Measurements from ENCODE around the gene DIAPH1. TPM values are rescaled to one million over a fixed set of nuclear protein-coding genes. Genes with fewer than 3 reads are reported as not detected.

Gene DIAPH1
- total RNA-seq, 1 donor from 2014 or later: 20.4 TPM

DNA sequence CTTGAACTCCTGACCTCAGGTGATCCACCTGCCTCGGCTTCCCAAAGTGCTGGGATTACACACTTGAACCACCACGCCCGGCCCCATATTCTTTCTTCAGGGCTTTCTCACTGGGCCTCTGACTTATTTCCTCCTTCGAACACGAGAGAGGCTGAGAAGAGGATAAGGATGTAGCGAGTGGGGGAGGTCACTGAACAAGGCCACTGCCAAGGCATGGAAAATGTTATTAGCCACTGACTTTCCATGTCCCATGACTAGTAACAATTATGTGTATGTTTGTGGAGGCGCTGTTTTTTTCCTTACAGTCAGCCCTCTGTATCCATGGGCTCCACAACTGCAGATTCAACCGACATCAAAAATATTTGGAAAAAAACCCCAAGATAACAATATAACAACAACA, 44.7 kb upstream of the DIAPH1 start:
- peaks cover 20% of the 10 kb centered on the region for H3K36me3 Mint-ChIP-seq
- peaks cover 3% of the 10 kb centered on the region for H3K27me3 Mint-ChIP-seq (ENCODE audit: insufficient read depth, low read depth)
- Histone ChIP-seq H3K27me3 (no peaks in the 10 kb centered on the region), H2AFZ (replicated peaks) (no peak overlapping the region), H3K9me3 (ENCODE audit: low read depth) (no peaks in the 10 kb centered on the region), H3K4me2 (no peak overlapping the region), H3K36me3 (peaks cover 3% of the 10 kb centered on the region), H3K9ac (no peak overlapping the region), H3K27ac (no peak overlapping the region), H3F3A (ENCODE audit: low read depth) (peaks cover 7% of the 10 kb centered on the region), H4K20me1 (ENCODE audit: low read depth) (no peaks in the 10 kb centered on the region), H3K4me1 (no peaks in the 10 kb centered on the region), H3K4me3 (no peak overlapping the region), H3K79me2 (ENCODE audit: low read depth) (no peaks in the 10 kb centered on the region)
- peaks cover 5% of the 10 kb centered on the region for H3K4me1 Mint-ChIP-seq
- no peak overlapping the region for H3K4me3 Mint-ChIP-seq
- no peak for DNase-seq (ENCODE audit: low spot score)
- TF ChIP-seq EZH2 (IDR thresholded peaks at IDR 0.05): no peak
- no peak for TF ChIP-seq EZH2phosphoT487 (IDR thresholded peaks at IDR 0.05)
- no peak for TF ChIP-seq CTCF (IDR thresholded peaks at IDR 0.05)
- no peak overlapping the region for H3K27ac Mint-ChIP-seq
- H3K9me3 Mint-ChIP-seq: no peaks in the 10 kb centered on the region

- Histone ChIP-seq H3K9ac (no peak overlapping the region), H3F3A (ENCODE audit: low read depth) (peaks cover 7% of the 10 kb centered on the region), H3K36me3 (peaks cover 3% of the 10 kb centered on the region), H3K9me3 (ENCODE audit: low read depth) (no peaks in the 10 kb centered on the region), H3K4me3 (no peak overlapping the region), H4K20me1 (ENCODE audit: low read depth) (no peaks in the 10 kb centered on the region), H3K4me2 (no peak overlapping the region), H2AFZ (replicated peaks) (no peak overlapping the region), H3K27me3 (no peaks in the 10 kb centered on the region), H3K4me1 (no peaks in the 10 kb centered on the region), H3K27ac (no peak overlapping the region), H3K79me2 (ENCODE audit: low read depth) (no peaks in the 10 kb centered on the region)
- no peak overlapping the region for H3K4me3 Mint-ChIP-seq
- peaks cover 5% of the 10 kb centered on the region for H3K4me1 Mint-ChIP-seq
- H3K27ac Mint-ChIP-seq: no peak overlapping the region
- no peaks in the 10 kb centered on the region for H3K9me3 Mint-ChIP-seq
- TF ChIP-seq CTCF (IDR thresholded peaks at IDR 0.05): no peak
- TF ChIP-seq EZH2 (IDR thresholded peaks at IDR 0.05): no peak
- no peak for TF ChIP-seq EZH2phosphoT487 (IDR thresholded peaks at IDR 0.05)
- no peak for DNase-seq (ENCODE audit: low spot score)
- peaks cover 2% of the 10 kb centered on the region for H3K27me3 Mint-ChIP-seq (ENCODE audit: insufficient read depth, low read depth)
- H3K36me3 Mint-ChIP-seq: peaks cover 28% of the 10 kb centered on the region
Observed at GRCh38 chr5:141662028-141662427, 43.2 kb upstream of the DIAPH1 start.

DNA sequence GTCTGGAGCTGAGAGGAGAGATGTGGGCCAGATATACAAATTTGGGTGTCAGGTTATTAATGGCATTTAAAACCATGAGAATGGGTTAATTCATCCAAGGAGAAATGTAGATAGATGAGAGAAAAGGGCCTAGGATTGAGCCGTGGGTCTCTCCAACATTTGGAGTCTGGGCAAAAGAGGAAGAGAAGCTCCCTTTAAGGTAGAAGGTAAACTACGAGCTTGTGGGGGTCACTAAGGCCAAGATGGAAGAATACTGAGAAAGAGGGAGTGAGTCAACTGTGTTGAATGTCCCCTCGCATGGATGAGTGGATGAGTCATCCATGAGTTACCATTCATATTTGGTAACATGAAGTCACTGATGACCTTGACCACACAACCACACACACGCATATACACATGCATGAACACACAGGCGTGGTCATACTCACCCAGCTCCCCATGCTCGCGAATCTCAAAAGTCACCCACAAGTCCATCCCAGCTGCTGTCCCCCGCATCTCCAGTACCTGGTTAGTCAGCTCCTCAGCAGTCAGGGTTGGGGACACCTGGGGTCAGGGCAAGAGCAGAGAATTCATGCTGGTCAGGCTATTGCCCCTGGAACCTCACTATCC, 39.2 kb upstream of the DIAPH1 start:
- Mint-ChIP-seq H3K36me3 (peaks cover 26% of the 10 kb centered on the region), H3K27me3 (ENCODE audit: insufficient read depth, low read depth) (no peaks in the 10 kb centered on the region), H3K4me1 (no peaks in the 10 kb centered on the region), H3K9me3 (no peaks in the 10 kb centered on the region), H3K27ac (no peak overlapping the region), H3K4me3 (no peak overlapping the region)
- Histone ChIP-seq H3K9me3 (ENCODE audit: low read depth) (no peaks in the 10 kb centered on the region), H3K79me2 (ENCODE audit: low read depth) (no peaks in the 10 kb centered on the region), H3K36me3 (no peaks in the 10 kb centered on the region), H3K4me3 (no peak overlapping the region), H4K20me1 (ENCODE audit: low read depth) (no peaks in the 10 kb centered on the region), H3K4me1 (no peaks in the 10 kb centered on the region), H3K27me3 (no peaks in the 10 kb centered on the region), H2AFZ (replicated peaks) (no peak overlapping the region), H3K27ac (no peak overlapping the region), H3K9ac (no peak overlapping the region), H3K4me2 (no peak overlapping the region), H3F3A (ENCODE audit: low read depth) (no peaks in the 10 kb centered on the region)
- TF ChIP-seq EZH2 (IDR thresholded peaks at IDR 0.05): no peak
- TF ChIP-seq EZH2phosphoT487 (IDR thresholded peaks at IDR 0.05): no peak
- TF ChIP-seq CTCF (IDR thresholded peaks at IDR 0.05): no peak
- DNase-seq (ENCODE audit: low spot score): no peak

All from neural progenitor cell (in vitro differentiated cells).